Choroid plexus epithelial cell (primary cell): ENCODE data around the gene ECEL1.

Source experiments
- DNase-seq: peaks from one replicate; pipeline ENCODE4 v3.0.0-alpha.2; 2010; ENCODE audit warnings: low read depth
- H3K4me3 ChIP-seq: 2 replicates; pipeline ENCODE4 v1.5.1; 2011; ENCODE audit warnings: low read depth, mild to moderate bottlenecking, control low read depth, low read length, moderate library complexity
- CTCF ChIP-seq: conservative IDR thresholded peaks from 2 replicates; pipeline ENCODE4 v1.5.1; 2011; ENCODE audit warnings: low read depth, mild to moderate bottlenecking, control low read depth, inconsistent platforms, low read length, moderate library complexity

Gene ECEL1

GRCh38 chr2:232521098-232521497, 33.5 kb upstream of the ECEL1 start:
- DNase-seq: no peak
- no peak for TF ChIP-seq CTCF
- H3K4me3 ChIP-seq: no peak overlapping the region

- no peak for TF ChIP-seq CTCF
- DNase-seq: no peak
- no peak overlapping the region for H3K4me3 ChIP-seq
These were observed 32.9 kb upstream of the ECEL1 start for GRCh38 chr2:232520489-232520888.

- H3K4me3 ChIP-seq: no peak within 1 kb of the TSS
- DNase-seq: no peak
- no peak for TF ChIP-seq CTCF
These were observed 32.2 kb upstream of the ECEL1 start, which contains the start of gene PRSS56 for GRCh38 chr2:232519581-232520438. Gene PRSS56 (plus strand): TSS chr2:232520388. CDS start chr2:232520599, 211 bp downstream.

GRCh38 chr2:232518844-232519243, 31.2 kb upstream of the ECEL1 start:
- DNase-seq: no peak
- TF ChIP-seq CTCF: no peak
- H3K4me3 ChIP-seq: no peak overlapping the region

GRCh38 chr2:232516551-232516950, 28.9 kb upstream of the ECEL1 start:
- TF ChIP-seq CTCF: no peak
- no peak overlapping the region for H3K4me3 ChIP-seq
- no peak for DNase-seq

GRCh38 chr2:232515639-232516038, 28.0 kb upstream of the ECEL1 start:
- TF ChIP-seq CTCF: no peak
- no peak overlapping the region for H3K4me3 ChIP-seq
- DNase-seq: no peak

- no peak overlapping the region for H3K4me3 ChIP-seq
- no peak for DNase-seq
- no peak for TF ChIP-seq CTCF
These were observed 25.7 kb upstream of the ECEL1 start for GRCh38 chr2:232513353-232513752.
